HCT116 (cell line): ENCODE data around the gene OPCML. TPM values are rescaled to one million over a fixed set of nuclear protein-coding genes. Genes with fewer than 3 reads are reported as not detected.

ENCODE experiments used
- ATAC-seq: fragments of 200-7000 bp; cut with Tn5 transposase; 2 replicates; pipeline ENCODE4 v1.9.1; 2020; ENCODE audit warnings: mild to moderate bottlenecking, moderate library complexity
- BruUV-seq: library from RNA; stranded (reverse); fragments of 400-500 nt; replicated peaks from 2 replicates; lab custom pipeline; 2021; lab: Mats Ljungman, UMichigan
- CTCF ChIA-PET: fragments of 300-600 bp; sonication (Branson Sonifier 250); formaldehyde crosslinking; loops from one replicate; lab custom pipeline; 2021; ENCODE audit warnings: antibody characterized with exemption; lab: Charles Lee
- POLR2A ChIA-PET: fragments of 300-600, 350-600 bp; sonication (Branson Sonifier 250); formaldehyde crosslinking; loops from one replicate; lab custom pipeline; 2021; ENCODE audit warnings: antibody characterized with exemption; lab: Charles Lee
- RAD21 ChIA-PET, 2 experiments: fragments of 300-600 bp; sonication (Branson Sonifier 250); formaldehyde crosslinking; loops; one replicate each; lab custom pipeline; 2023; ENCODE audit warnings: low total read pairs in 2 of 2; ENCODE audit not compliant: uncharacterized antibody in 2 of 2, unreplicated experiment in 2 of 2, low non-redundant PET in 1 of 2; lab: Charles Lee
- DNase-seq: peaks from one replicate; pipeline ENCODE4 v3.0.0-alpha.2; 2010; ENCODE audit warnings: low read depth, low spot score
- H2AFZ ChIP-seq: fragments of 200-600 bp; shearing (Covaris generic), sonication (generic); 2 replicates; pipeline ENCODE4 v1.6.1; 2017; ENCODE audit warnings: low read depth, mixed run types, mixed read lengths, antibody characterized with exemption, low read length; ENCODE audit not compliant: poor library complexity, severe bottlenecking
- H3K27ac ChIP-seq: 2 replicates; pipeline ENCODE4 v1.5.1; 2012; ENCODE audit warnings: low read depth, low read length
- H3K27me3 ChIP-seq: fragments of 200-600 bp; sonication (generic); 2 replicates; pipeline ENCODE4 v1.6.1; 2016; ENCODE audit warnings: mixed run types, low read length, mixed read lengths; ENCODE audit not compliant: insufficient read depth
- H3K36me3 ChIP-seq, 2 experiments: fragments of 200-500 bp in 1 of 2; fragments of 200-600 bp in 1 of 2; sonication (Bioruptor generic) in 1 of 2; sonication (generic) in 1 of 2; 2 replicates each; pipeline versions ENCODE4 v1.5.1 to v1.6.1; 2014 to 2016; ENCODE audit warnings: low read length in 2 of 2, inconsistent platforms in 1 of 2, mixed read lengths in 1 of 2, mixed run types in 1 of 2; ENCODE audit not compliant: insufficient read depth in 2 of 2, control insufficient read depth in 1 of 2
- H3K4me1 ChIP-seq, 2 experiments: fragments of 200-600 bp in 1 of 2; sonication (generic) in 1 of 2; 2 replicates each; pipeline versions ENCODE4 v1.5.1 to v1.6.1; 2012 to 2017; ENCODE audit warnings: low read length in 2 of 2, inconsistent platforms in 1 of 2, mild to moderate bottlenecking in 1 of 2, mixed read lengths in 1 of 2, mixed run types in 1 of 2, moderate library complexity in 1 of 2; ENCODE audit not compliant: insufficient read depth in 2 of 2, control insufficient read depth in 1 of 2
- H3K4me2 ChIP-seq: fragments of 200-600 bp; sonication (generic); 2 replicates; pipeline ENCODE4 v1.6.1; 2017; ENCODE audit warnings: mixed run types, low read length, mixed read lengths
- H3K4me3 ChIP-seq, 2 experiments: fragments of 200-600 bp in 1 of 2; sonication (generic) in 1 of 2; replicated peaks in 1 of 2; 2 replicates each; pipeline ENCODE4 v1.5.1; 2011 to 2016; ENCODE audit warnings: low read length in 2 of 2, control low read depth in 1 of 2, low read depth in 1 of 2, mild to moderate bottlenecking in 1 of 2, mixed read lengths in 1 of 2, mixed run types in 1 of 2
- H3K79me2 ChIP-seq: fragments of 200-600 bp; sonication (generic); 2 replicates; pipeline ENCODE4 v1.6.1; 2017; ENCODE audit warnings: mild to moderate bottlenecking, mixed run types, low read length, moderate library complexity, mixed read lengths; ENCODE audit not compliant: insufficient read depth
- H3K9ac ChIP-seq: fragments of 200-600 bp; sonication (generic); 2 replicates; pipeline ENCODE4 v1.6.1; 2016; ENCODE audit warnings: low read length, mixed read lengths
- H3K9me2 ChIP-seq: fragments of 200-600 bp; sonication (generic), shearing (Covaris generic); 2 replicates; pipeline ENCODE4 v1.6.1; 2017; ENCODE audit warnings: mixed run types, mild to moderate bottlenecking, moderate library complexity; ENCODE audit not compliant: insufficient read depth
- H3K9me3 ChIP-seq, 2 experiments: fragments of 200-500 bp in 1 of 2; fragments of 200-600 bp in 1 of 2; sonication (Bioruptor generic) in 1 of 2; sonication (generic) in 1 of 2; 2 replicates each; pipeline ENCODE4 v1.6.1; 2014 to 2017; ENCODE audit warnings: low read length in 2 of 2, mixed read lengths in 2 of 2, inconsistent platforms in 1 of 2, low read depth in 1 of 2, mild to moderate bottlenecking in 1 of 2, mixed run types in 1 of 2, moderate library complexity in 1 of 2; ENCODE audit not compliant: control insufficient read depth in 1 of 2, insufficient read depth in 1 of 2
- H4K20me1 ChIP-seq: fragments of 200-600 bp; sonication (generic), shearing (Covaris generic); 2 replicates; pipeline ENCODE4 v1.6.1; 2017; ENCODE audit warnings: mixed run types, mild to moderate bottlenecking, moderate library complexity; ENCODE audit not compliant: insufficient read depth
- CBX3 ChIP-seq: IDR thresholded peaks from 2 replicates; pipeline ENCODE4 v1.6.1; 2012; ENCODE audit warnings: low read depth
- CEBPB ChIP-seq: IDR thresholded peaks from 2 replicates; pipeline ENCODE4 v1.6.1; 2012; ENCODE audit warnings: low read depth
- EGR1 ChIP-seq: IDR thresholded peaks from 2 replicates; pipeline ENCODE4 v1.6.1; 2012; ENCODE audit warnings: low read depth
- JUND ChIP-seq: IDR thresholded peaks from 2 replicates; pipeline ENCODE4 v1.6.1; 2012
- SIN3A ChIP-seq: IDR thresholded peaks from 2 replicates; pipeline ENCODE4 v1.6.1; 2012; ENCODE audit warnings: low read depth
- SRF ChIP-seq: IDR thresholded peaks from 2 replicates; pipeline ENCODE4 v1.6.1; 2012; ENCODE audit warnings: low read depth
- YY1 ChIP-seq: IDR thresholded peaks from 2 replicates; pipeline ENCODE4 v1.6.1; 2011; ENCODE audit warnings: low read length, low read depth, moderate library complexity, mild to moderate bottlenecking; ENCODE audit not compliant: insufficient replicate concordance; ENCODE audit errors: extremely low read depth
- ZFX ChIP-seq: fragments of 450-650 bp; IDR thresholded peaks from 2 replicates; pipeline ENCODE4 v1.6.1; 2017
- ZNF274 ChIP-seq: fragments of 200-500 bp; sonication (Bioruptor generic); IDR thresholded peaks from 2 replicates; pipeline ENCODE4 v1.6.1; 2014; ENCODE audit warnings: mild to moderate bottlenecking, low read depth, low read length, inconsistent platforms
- intact Hi-C: fragments of 100-400 bp; cut with micrococcal nuclease; formaldehyde crosslinking; loops from 2 replicates; pipeline ENCODE4 v1.10.0; 2022
- total RNA-seq: library from RNA; stranded (reverse); gene quantifications from one replicate; pipeline ENCODE4 v1.2.1, GENCODE V29; 2021; ENCODE audit not compliant: unreplicated experiment
- TF ChIP-seq, protein P1 (sequence below): IDR thresholded peaks from 2 replicates; pipeline ENCODE4 v1.6.1; 2012
- TF ChIP-seq, protein P2 (sequence below): IDR thresholded peaks from 2 replicates; pipeline ENCODE4 v1.6.1; 2012
- TF ChIP-seq, protein P3 (sequence below), 3 experiments: fragments of 200-600 bp in 1 of 3; sonication (generic) in 1 of 3; IDR thresholded peaks in 2 of 3; conservative IDR thresholded peaks in 1 of 3; 2 replicates each; pipeline ENCODE4 v1.5.1; 2012 to 2017; ENCODE audit warnings: low read depth in 2 of 3, low read length in 2 of 3, antibody characterized with exemption in 1 of 3, borderline replicate concordance in 1 of 3, control low read depth in 1 of 3, mild to moderate bottlenecking in 1 of 3, mixed read lengths in 1 of 3, mixed run types in 1 of 3, moderate library complexity in 1 of 3; ENCODE audit not compliant: insufficient read depth in 1 of 3
- TF ChIP-seq, protein P4 (sequence below): IDR thresholded peaks from 2 replicates; pipeline ENCODE4 v1.6.1; 2011; ENCODE audit warnings: mild to moderate bottlenecking, low read length, moderate library complexity; ENCODE audit not compliant: insufficient replicate concordance; ENCODE audit errors: extremely low read depth

The OPCML gene
- total RNA-seq, 1 experiment from 2014 or later: not detected

DNA sequence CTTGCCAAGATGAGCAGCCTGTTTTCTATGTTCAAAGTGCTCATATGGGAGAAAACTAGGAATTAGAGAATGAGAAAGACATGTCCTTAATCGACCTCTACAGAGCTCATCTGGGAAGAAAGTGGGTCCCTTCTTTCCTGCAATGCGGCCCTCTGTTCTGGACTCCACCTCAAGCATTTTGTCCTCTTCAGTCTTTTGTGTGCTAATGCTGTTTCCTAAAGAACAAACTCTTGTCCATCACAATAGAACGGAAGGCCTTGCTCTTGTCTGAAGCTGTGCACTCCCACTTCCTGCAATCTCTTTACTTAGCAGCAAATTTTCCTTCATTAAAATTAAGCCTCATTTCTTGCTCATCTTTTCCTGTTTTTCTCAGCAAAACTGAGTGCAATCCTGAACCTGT, 206.6 kb downstream of the OPCML start:
- ChIA-PET RAD21 (no interaction called here), POLR2A (no interaction called here), CTCF (no interaction called here)
- ATAC-seq (no peak), DNase-seq (no peak)
- H3K4me3 ChIP-seq: no peak overlapping the region
- H2AFZ ChIP-seq: no peak overlapping the region
- peaks cover 0 to 13% of the 10 kb centered on the region in 2 experiments; a peak in 2 of 4 replicates for H3K9me3 ChIP-seq
- intact Hi-C loops: no loop called here
- H3K27ac ChIP-seq: no peak overlapping the region
- no peaks in the 10 kb centered on the region for H4K20me1 ChIP-seq
- H3K4me1 ChIP-seq: no peaks in the 10 kb centered on the region
- H3K9me2 ChIP-seq: no peaks in the 10 kb centered on the region
- no peaks in the 10 kb centered on the region for H3K36me3 ChIP-seq
- no peaks in the 10 kb centered on the region for H3K27me3 ChIP-seq
- no peak overlapping the region for H3K9ac ChIP-seq
- H3K79me2 ChIP-seq: no peaks in the 10 kb centered on the region
- BruUV-seq: no TSS peak
- TF ChIP-seq EGR1 (no peak), ZFX (no peak), CBX3 (no peak), SRF (no peak), JUND (no peak), YY1 (no peak), ZNF274 (no peak), SIN3A (no peak), CEBPB (no peak)
- TF ChIP-seq, protein P1, sequence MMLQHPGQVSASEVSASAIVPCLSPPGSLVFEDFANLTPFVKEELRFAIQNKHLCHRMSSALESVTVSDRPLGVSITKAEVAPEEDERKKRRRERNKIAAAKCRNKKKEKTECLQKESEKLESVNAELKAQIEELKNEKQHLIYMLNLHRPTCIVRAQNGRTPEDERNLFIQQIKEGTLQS: no peak
- TF ChIP-seq, protein P2, sequence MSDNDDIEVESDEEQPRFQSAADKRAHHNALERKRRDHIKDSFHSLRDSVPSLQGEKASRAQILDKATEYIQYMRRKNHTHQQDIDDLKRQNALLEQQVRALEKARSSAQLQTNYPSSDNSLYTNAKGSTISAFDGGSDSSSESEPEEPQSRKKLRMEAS: no peak
- TF ChIP-seq, protein P3, sequence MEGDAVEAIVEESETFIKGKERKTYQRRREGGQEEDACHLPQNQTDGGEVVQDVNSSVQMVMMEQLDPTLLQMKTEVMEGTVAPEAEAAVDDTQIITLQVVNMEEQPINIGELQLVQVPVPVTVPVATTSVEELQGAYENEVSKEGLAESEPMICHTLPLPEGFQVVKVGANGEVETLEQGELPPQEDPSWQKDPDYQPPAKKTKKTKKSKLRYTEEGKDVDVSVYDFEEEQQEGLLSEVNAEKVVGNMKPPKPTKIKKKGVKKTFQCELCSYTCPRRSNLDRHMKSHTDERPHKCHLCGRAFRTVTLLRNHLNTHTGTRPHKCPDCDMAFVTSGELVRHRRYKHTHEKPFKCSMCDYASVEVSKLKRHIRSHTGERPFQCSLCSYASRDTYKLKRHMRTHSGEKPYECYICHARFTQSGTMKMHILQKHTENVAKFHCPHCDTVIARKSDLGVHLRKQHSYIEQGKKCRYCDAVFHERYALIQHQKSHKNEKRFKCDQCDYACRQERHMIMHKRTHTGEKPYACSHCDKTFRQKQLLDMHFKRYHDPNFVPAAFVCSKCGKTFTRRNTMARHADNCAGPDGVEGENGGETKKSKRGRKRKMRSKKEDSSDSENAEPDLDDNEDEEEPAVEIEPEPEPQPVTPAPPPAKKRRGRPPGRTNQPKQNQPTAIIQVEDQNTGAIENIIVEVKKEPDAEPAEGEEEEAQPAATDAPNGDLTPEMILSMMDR (IDR thresholded peaks at IDR 0.05 in 2 of 3, conservative IDR thresholded peaks at IDR 0.05 in 1 of 3; ENCODE audit: borderline replicate concordance in 1 of 3, insufficient read depth in 1 of 3, low read depth in 2 of 3, low read length in 2 of 3): no peak
- TF ChIP-seq, protein P4, sequence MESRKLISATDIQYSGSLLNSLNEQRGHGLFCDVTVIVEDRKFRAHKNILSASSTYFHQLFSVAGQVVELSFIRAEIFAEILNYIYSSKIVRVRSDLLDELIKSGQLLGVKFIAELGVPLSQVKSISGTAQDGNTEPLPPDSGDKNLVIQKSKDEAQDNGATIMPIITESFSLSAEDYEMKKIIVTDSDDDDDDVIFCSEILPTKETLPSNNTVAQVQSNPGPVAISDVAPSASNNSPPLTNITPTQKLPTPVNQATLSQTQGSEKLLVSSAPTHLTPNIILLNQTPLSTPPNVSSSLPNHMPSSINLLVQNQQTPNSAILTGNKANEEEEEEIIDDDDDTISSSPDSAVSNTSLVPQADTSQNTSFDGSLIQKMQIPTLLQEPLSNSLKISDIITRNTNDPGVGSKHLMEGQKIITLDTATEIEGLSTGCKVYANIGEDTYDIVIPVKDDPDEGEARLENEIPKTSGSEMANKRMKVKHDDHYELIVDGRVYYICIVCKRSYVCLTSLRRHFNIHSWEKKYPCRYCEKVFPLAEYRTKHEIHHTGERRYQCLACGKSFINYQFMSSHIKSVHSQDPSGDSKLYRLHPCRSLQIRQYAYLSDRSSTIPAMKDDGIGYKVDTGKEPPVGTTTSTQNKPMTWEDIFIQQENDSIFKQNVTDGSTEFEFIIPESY: no peak
- H3K4me2 ChIP-seq: no peak overlapping the region
